Daoy (cell line): ENCODE measurements around the gene IL6. TPM values are rescaled to one million over a fixed set of nuclear protein-coding genes. Genes with fewer than 3 reads are reported as not detected.

Experiments
- DNase-seq: peaks from one replicate; pipeline ENCODE4 v3.0.0-alpha.2; 2015; ENCODE audit warnings: low read depth
- total RNA-seq: library from RNA; depleted of rRNA; stranded (reverse); fragments of >200 nt; shearing (Covaris generic); gene quantifications from 2 replicates; pipeline ENCODE4 v1.2.3, GENCODE V29; 2014; rRNA removed

Gene IL6
- total RNA-seq, 1 experiment from 2014 or later: 77.6 TPM

- peak; percentile 90 for DNase-seq
These were observed 54.3 kb downstream of the IL6 start for GRCh38 chr7:22781230-22781711.

Other genes starting within 250 kb of the IL6 start
- gene STEAP1B, start 227.0 kb upstream of the IL6 start, total RNA-seq: 20.2 and 31.4 TPM in 2 replicates
- gene TOMM7, start 95.6 kb downstream of the IL6 start, total RNA-seq: 383 and 387 TPM in 2 replicates